ENCODE measurements around the gene SAT2. TPM values are rescaled to one million over a fixed set of nuclear protein-coding genes. Genes with fewer than 3 reads are reported as not detected.
"Not testable (repeated sequence)": the region's sequence is repeated elsewhere in the genome, so short reads cannot be mapped to it uniquely, and the experiment has no call there.

The SAT2 gene
- total RNA-seq, result 68.7 TPM

DNA sequence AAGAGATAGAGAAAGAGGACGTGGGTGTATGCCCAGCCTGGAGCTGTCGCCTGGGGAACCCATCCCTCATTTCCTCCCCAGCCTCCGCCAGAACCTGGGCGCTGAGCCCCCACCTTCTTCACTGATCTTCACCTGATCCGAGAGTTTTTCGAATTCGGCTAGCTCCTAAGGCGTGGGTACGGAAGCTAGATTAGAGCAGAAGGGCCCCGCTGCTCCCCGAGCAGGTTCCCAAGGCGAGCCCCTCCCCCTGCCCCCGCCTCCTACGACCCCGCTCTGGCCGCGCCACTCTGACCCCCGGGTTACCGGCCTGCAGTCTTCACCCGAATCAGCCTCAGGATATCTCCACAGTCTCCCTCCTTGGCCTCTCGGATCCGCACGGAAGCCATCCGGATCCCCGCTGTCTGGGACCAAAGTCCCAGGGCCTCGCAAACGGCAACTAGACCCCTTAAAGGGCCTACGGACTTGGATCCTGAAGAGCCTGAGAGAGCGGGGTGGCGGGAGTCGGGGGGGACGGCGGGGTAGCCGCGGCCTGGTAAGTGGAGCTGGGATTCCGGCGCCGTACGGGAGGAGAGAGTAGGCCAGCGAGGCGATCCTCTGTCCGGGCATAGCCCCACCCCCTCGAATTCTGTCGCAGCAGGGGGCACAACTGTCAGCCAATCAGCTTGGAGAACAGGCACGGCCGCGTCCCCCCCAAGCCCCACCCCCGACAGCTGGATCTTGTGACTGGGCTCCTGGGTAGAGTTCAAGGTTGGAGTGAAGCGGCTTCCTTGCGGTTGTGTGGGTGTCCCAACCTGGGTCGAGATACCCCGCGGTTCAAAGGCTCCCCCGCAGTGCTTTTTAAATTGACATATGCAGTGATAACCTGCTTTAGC is at the start of gene SAT2:
TSS of gene SAT2 (minus strand) at position 572 of the 872 bp plus-strand sequence. CDS start at position 386, 186 bp downstream.
- intact Hi-C loops (cut with DNase I), result no loop called here
- DNase-seq (ENCODE audit: low spot score) (peak; percentile 97), ATAC-seq (peak; percentile 99)

GRCh38 chr17:7676533-7676932 is 48.9 kb upstream of the SAT2 start:
- intact Hi-C loops (cut with DNase I), result no loop called here
- ATAC-seq (no peak), DNase-seq (ENCODE audit: low spot score) (no peak)

GRCh38 chr17:7674934-7675333 is 47.3 kb upstream of the SAT2 start:
- ATAC-seq (no peak), DNase-seq (ENCODE audit: low spot score) (no peak)
- intact Hi-C loops (cut with DNase I), result no loop called here

DNA sequence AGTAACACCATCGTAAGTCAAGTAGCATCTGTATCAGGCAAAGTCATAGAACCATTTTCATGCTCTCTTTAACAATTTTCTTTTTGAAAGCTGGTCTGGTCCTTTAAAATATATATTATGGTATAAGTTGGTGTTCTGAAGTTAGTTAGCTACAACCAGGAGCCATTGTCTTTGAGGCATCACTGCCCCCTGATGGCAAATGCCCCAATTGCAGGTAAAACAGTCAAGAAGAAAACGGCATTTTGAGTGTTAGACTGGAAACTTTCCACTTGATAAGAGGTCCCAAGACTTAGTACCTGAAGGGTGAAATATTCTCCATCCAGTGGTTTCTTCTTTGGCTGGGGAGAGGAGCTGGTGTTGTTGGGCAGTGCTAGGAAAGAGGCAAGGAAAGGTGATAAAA is 45.6 kb upstream of the SAT2 start:
- intact Hi-C loops (cut with DNase I), result no loop called here
- no peak for DNase-seq (ENCODE audit: low spot score)
- no peak for ATAC-seq

- intact Hi-C loops (cut with DNase I), result no loop called here
- ATAC-seq (no peak), DNase-seq (ENCODE audit: low spot score) (no peak)
Measured at GRCh38 chr17:7668482-7668881, 40.9 kb upstream of the SAT2 start.

GRCh38 chr17:7667656-7668406 is 40.2 kb upstream of the SAT2 start:
- no peak for DNase-seq (ENCODE audit: low spot score)
- intact Hi-C loops (cut with DNase I), result no loop called here
- peak; percentile 13 for ATAC-seq

DNA sequence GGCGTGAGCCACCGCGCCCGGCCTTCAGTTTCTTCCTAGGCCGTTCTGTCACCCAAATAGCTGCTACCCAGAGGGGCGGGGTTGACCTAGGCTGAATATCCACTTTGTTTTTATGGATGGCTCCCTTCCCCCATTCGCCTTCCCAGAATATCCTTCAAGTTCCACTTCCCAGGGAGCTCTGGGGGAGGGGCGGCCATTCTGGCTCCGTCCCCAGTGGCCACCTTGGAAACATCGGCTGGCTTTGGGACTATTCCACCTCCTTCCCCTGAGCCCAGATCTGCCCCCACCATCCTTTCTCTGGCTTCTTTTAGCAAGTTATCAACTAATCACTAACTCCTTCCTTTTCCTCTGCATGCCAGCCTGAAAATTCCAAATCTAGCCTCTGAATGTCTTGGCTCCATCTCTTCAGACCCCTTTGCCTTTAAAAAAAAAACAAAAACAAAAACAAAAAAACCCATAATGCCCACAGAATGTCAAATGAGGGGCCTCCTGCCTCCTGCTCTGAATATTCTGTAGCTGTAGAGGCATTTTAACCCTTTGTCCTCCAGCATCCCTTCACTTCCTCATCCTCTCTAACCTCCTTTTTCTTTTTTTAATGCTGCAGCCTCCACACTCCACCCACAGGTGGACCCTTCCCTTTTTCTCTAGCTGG is 29.5 kb upstream of the SAT2 start:
- intact Hi-C loops (cut with DNase I), result no loop called here
- ATAC-seq (peak; percentile 49), DNase-seq (ENCODE audit: low spot score) (peak; percentile 69)

DNA sequence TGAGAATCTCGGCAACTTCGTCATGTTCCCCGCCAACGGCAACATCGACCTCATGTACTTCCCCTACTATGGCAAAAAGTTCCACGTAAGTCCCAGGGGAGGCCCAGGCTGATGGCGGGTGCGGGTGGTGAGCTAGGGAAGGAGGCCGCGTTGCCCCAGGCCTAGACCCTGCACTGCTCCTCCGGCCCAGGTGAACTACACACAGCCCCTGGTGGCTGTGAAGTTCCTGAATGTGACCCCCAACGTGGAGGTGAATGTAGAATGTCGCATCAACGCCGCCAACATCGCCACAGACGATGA is 27.9 kb upstream of the SAT2 start:
- ATAC-seq (no peak), DNase-seq (ENCODE audit: low spot score) (no peak)
- intact Hi-C loops (cut with DNase I), result no loop called here

GRCh38 chr17:7654832-7655540 is 27.4 kb upstream of the SAT2 start:
- ATAC-seq (no peak), DNase-seq (ENCODE audit: low spot score) (no peak)
- intact Hi-C loops (cut with DNase I), result no loop called here

DNA sequence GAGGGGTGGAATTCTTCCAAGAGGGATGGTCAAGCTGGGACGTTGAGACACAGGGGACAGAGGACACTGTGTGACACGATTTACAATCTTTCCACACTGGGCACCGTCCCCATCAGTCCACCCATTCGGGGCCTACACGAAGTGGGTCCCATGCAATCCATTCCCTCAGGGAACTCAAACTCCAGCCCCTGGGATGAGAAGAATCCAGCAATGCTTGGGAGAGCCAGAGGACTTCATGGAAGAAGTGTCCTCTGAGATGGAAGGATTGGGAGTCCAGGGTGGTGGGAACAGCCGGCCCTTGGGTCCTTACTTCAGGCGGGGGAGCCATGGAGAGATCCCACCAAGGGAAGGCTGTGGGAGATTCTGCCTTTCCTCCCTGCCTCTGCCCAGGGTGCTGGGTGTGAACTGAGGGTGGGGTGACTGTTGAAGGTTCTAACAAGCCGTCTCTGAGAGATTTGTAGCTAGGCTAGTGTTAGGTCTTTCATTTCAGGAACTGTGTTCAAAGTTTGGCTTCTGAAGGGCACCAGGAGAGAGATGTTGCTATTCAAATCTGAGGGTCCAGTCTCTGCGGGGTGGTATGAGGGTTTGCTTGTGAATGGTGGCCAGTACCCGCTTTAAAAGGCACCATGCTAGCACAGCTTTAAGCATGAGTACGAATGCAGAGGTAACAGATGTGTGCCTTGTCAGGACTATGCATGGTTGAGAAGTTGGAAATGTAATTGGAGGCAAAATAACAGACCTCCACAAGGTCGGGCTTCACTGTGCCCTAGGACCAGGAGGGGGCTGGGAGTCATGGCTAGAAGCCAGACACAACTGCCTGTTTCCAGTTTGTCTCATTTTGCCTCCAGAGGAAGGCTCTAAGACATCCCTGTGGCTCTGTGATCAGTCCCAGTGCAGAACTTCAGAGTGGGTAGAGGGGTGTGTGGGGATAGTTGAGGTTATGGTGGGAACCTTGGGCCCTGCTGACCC is 25.1 kb upstream of the SAT2 start:
- DNase-seq (ENCODE audit: low spot score) (no peak), ATAC-seq (no peak)
- intact Hi-C loops (cut with DNase I), result no loop called here

- ATAC-seq (peak; percentile 18), DNase-seq (ENCODE audit: low spot score) (no peak)
- intact Hi-C loops (cut with DNase I), result no loop called here
Measured at GRCh38 chr17:7651665-7652387, 24.2 kb upstream of the SAT2 start.

GRCh38 chr17:7651097-7651664 is 23.6 kb upstream of the SAT2 start:
- DNase-seq (ENCODE audit: low spot score) (no peak), ATAC-seq (no peak)
- intact Hi-C loops (cut with DNase I), result no loop called here

- peak; percentile 80 for DNase-seq (ENCODE audit: low spot score)
- intact Hi-C loops (cut with DNase I), result no loop called here
- ATAC-seq, result peak; percentile 77
Measured at GRCh38 chr17:7650509-7651096, 23.0 kb upstream of the SAT2 start, which contains the start of gene ATP1B2. ATP1B2 (plus strand) TSS chr17:7650926; CDS start chr17:7651519, 593 bp downstream.

GRCh38 chr17:7647018-7647417 is 19.4 kb upstream of the SAT2 start:
- intact Hi-C loops (cut with DNase I), result no loop called here
- DNase-seq (ENCODE audit: low spot score) (no peak), ATAC-seq (no peak)

GRCh38 chr17:7646457-7646856 is 18.8 kb upstream of the SAT2 start:
- intact Hi-C loops (cut with DNase I), result no loop called here
- DNase-seq (ENCODE audit: low spot score) (no peak), ATAC-seq (no peak)

GRCh38 chr17:7644775-7645174 is 17.2 kb upstream of the SAT2 start:
- ATAC-seq (no peak), DNase-seq (ENCODE audit: low spot score) (no peak)
- intact Hi-C loops (cut with DNase I), result no loop called here

GRCh38 chr17:7641635-7642034 is 14.0 kb upstream of the SAT2 start:
- ATAC-seq; DNase-seq (ENCODE audit: low spot score); intact Hi-C loops (cut with DNase I): not testable (repeated sequence)

Measured in sciatic nerve (tissue), 2 donors.